HepG2 (cell line): ENCODE results near the gene LDLRAP1. TPM values are rescaled to one million over a fixed set of nuclear protein-coding genes. Genes with fewer than 3 reads are reported as not detected.
"Not testable (repeated sequence)": the region's sequence is repeated elsewhere in the genome, so short reads cannot be mapped to it uniquely, and the experiment has no call there.

Experiments used
- ATAC-seq: fragments of 200-7000 bp; cut with Tn5 transposase; 3 replicates; pipeline ENCODE4 v1.9.1; 2020; ENCODE audit warnings: mild to moderate bottlenecking, moderate library complexity
- BruUV-seq: library from RNA; stranded (reverse); fragments of 400-500 nt; replicated peaks from 2 replicates; lab custom pipeline; 2021; lab: Mats Ljungman, UMichigan
- CTCF ChIA-PET: fragments of 300-600 bp; formaldehyde crosslinking; extraction: SDS; loops from one replicate; lab custom pipeline; 2021; ENCODE audit warnings: low total read pairs, inconsistent platforms, low intra/inter-chr PET ratio; lab: Yijun Ruan, JAX
- POLR2A ChIA-PET: fragments of 350-600 bp; sonication (Branson Sonifier 250); formaldehyde crosslinking; loops from one replicate; lab custom pipeline; 2020; ENCODE audit warnings: antibody characterized with exemption, inconsistent platforms; lab: Yijun Ruan, JAX
- DNase-seq: peaks from one replicate; pipeline ENCODE4 v3.0.0-alpha.2; 2015; ENCODE audit warnings: low spot score
- FAIRE-seq: peaks from 3 replicates; lab custom pipeline; 2011; peaks lifted over from hg19 to GRCh38; lab: Jason Lieb, UNC
- H2AFZ ChIP-seq: one replicate; pipeline ENCODE4 v1.6.1; 2011; ENCODE audit warnings: low read length, inconsistent platforms
- H3K27ac ChIP-seq: fragments of 300-600 bp; 3 replicates; pipeline ENCODE4 v1.8.0; 2011; ENCODE audit warnings: mixed run types, mild to moderate bottlenecking, mixed read lengths, low read length, inconsistent platforms; ENCODE audit not compliant: insufficient read depth; ENCODE audit errors: extremely low read length
- H3K27me3 ChIP-seq, 2 experiments: fragments of 200-600 bp in 1 of 2; 2 replicates in 1 of 2; 3 replicates in 1 of 2; pipeline versions ENCODE4 v1.6.0 to v1.8.0; 2011; ENCODE audit warnings: low read length in 2 of 2, mild to moderate bottlenecking in 2 of 2, moderate library complexity in 2 of 2, inconsistent platforms in 1 of 2; ENCODE audit not compliant: insufficient read depth in 2 of 2, control insufficient read depth in 1 of 2
- H3K36me3 ChIP-seq, 2 experiments: fragments of 200-600 bp in 1 of 2; replicated peaks in 1 of 2; 2 replicates in 1 of 2; 3 replicates in 1 of 2; pipeline versions ENCODE4 v1.5.1 to v1.8.0; 2011; ENCODE audit warnings: low read length in 2 of 2, inconsistent platforms in 1 of 2; ENCODE audit not compliant: insufficient read depth in 2 of 2, control insufficient read depth in 1 of 2
- H3K4me1 ChIP-seq: 2 replicates; pipeline ENCODE4 v1.5.1; 2012; ENCODE audit warnings: low read length, inconsistent platforms; ENCODE audit not compliant: insufficient read depth
- H3K4me2 ChIP-seq: 2 replicates; pipeline ENCODE4 v1.6.0; 2011; ENCODE audit warnings: low read depth, low read length, inconsistent platforms
- H3K4me3 ChIP-seq, 3 experiments: fragments of 200-600 bp in 1 of 3; sonication (generic), shearing (Covaris generic) in 1 of 3; replicated peaks in 1 of 3; 2 replicates each; pipeline ENCODE4 v1.5.1; 2011 to 2016; ENCODE audit warnings: low read length in 3 of 3, inconsistent platforms in 2 of 3, low read depth in 2 of 3, mild to moderate bottlenecking in 2 of 3, control low read depth in 1 of 3, mixed read lengths in 1 of 3; ENCODE audit not compliant: insufficient read depth in 1 of 3
- H3K79me2 ChIP-seq: one replicate; pipeline ENCODE4 v1.6.1; 2011; ENCODE audit warnings: low read length, inconsistent platforms; ENCODE audit not compliant: insufficient read depth
- H3K9ac ChIP-seq: 2 replicates; pipeline ENCODE4 v1.6.0; 2011; ENCODE audit warnings: mild to moderate bottlenecking, low read depth, low read length, inconsistent platforms; ENCODE audit not compliant: insufficient read depth
- H3K9me3 ChIP-seq: 2 replicates; pipeline ENCODE4 v1.5.1; 2012; ENCODE audit warnings: mild to moderate bottlenecking, low read length
- H4K20me1 ChIP-seq: 2 replicates; pipeline ENCODE4 v1.6.0; 2011; ENCODE audit warnings: inconsistent platforms, mild to moderate bottlenecking, low read length, moderate library complexity; ENCODE audit not compliant: insufficient read depth
- CEBPB ChIP-seq: IDR thresholded peaks from 2 replicates; pipeline ENCODE4 v1.6.1; 2011; ENCODE audit warnings: low read depth, low read length, improper control_type of control experiment, borderline replicate concordance
- CEBPG ChIP-seq: IDR thresholded peaks from 2 replicates; pipeline ENCODE4 v1.6.1; 2016
- THAP11 ChIP-seq: IDR thresholded peaks from 2 replicates; pipeline ENCODE4 v1.6.1; 2016; ENCODE audit warnings: missing biosample characterization, missing genetic modification reagents
- ZNF331 ChIP-seq: sonication (generic); formaldehyde crosslinking; IDR thresholded peaks from 2 replicates; pipeline ENCODE4 v1.4.0; 2020; ENCODE audit warnings: missing genetic modification reagents
- ZNF770 ChIP-seq: sonication (generic); formaldehyde crosslinking; IDR thresholded peaks from 2 replicates; pipeline ENCODE4 v1.5.0; 2020; ENCODE audit warnings: mild to moderate bottlenecking, missing genetic modification reagents
- WGBS: methylation state at CpG from one replicate; pipeline ENCODE4 v1.1.6; 2017; ENCODE audit warnings: low lambda C conversion rate; 5-methylcytosine and 5-hydroxymethylcytosine counted together
- in situ Hi-C: cut with HindIII; loops from 2 replicates; pipeline ENCODE4 v1.10.0; 2017; ENCODE audit warnings: low pct_unique_long_range_greater_than_20kb; ENCODE audit not compliant: extremely low pct_ligation_motif_present
- intact Hi-C: fragments of 100-400 bp; cut with micrococcal nuclease; formaldehyde crosslinking; loops from one replicate; pipeline ENCODE4 v1.10.0; 2022; ENCODE audit not compliant: unreplicated experiment
- polyA plus RNA-seq, 8 experiments: library from polyadenylated mRNA; depleted of rRNA in 3 of 8; stranded (reverse) in 7 of 8; unstranded in 1 of 8; fragments of >200 nt; fragmentation: Illumina TruSeq in 4 of 8; extraction: Trizol in 4 of 8; gene quantifications; 2 replicates each; pipeline versions ENCODE4 v1.2.1 to v1.2.3, GENCODE V29; 2011 to 2016; ENCODE audit warnings: low read depth in 4 of 8, missing spikeins in 1 of 8, mixed read lengths in 1 of 8; ENCODE audit not compliant: insufficient read depth in 1 of 8
- total RNA-seq, 5 experiments: library from RNA; depleted of rRNA; stranded (reverse); fragments of >200 nt; fragmentation: Illumina TruSeq; extraction: Trizol; gene quantifications; 2 replicates each; pipeline ENCODE4 v1.2.3, GENCODE V29; 2016; ENCODE audit warnings: low read depth in 1 of 5

The LDLRAP1 gene
- total and polyA plus RNA-seq, 2 of the 13 experiments (the other 11 are each of a cell fraction or from before 2014, with no cell fraction given) = 7.2 to 12.1 TPM

- H3K27me3 ChIP-seq, H3K27ac ChIP-seq, CTCF ChIA-PET, ATAC-seq, intact Hi-C loops, BruUV-seq, H3K9me3 ChIP-seq, H3K9ac ChIP-seq, H3K4me2 ChIP-seq, in situ Hi-C loops, H4K20me1 ChIP-seq, H3K36me3 ChIP-seq, FAIRE-seq, H3K4me3 ChIP-seq, H3K79me2 ChIP-seq, H2AFZ ChIP-seq, DNase-seq: not testable (repeated sequence)
- peaks cover 15% of the 10 kb centered on the region for H3K4me1 ChIP-seq
- TF ChIP-seq ZNF770 (CRISPR knock-in tag) (peak; percentile 42), CEBPB (peak; percentile 58), CEBPG (CRISPR knock-in tag) (peak; percentile 90)
- POLR2A ChIA-PET = interaction anchor here (0.7 kb wide), 1 partner anchor 53 kb away, joined by 3 read pairs; the partner anchor contains the start of gene LDLRAP1
- 52% methylated on average over 5 of the region's 5 CpGs for WGBS
These were observed 53.2 kb downstream of the LDLRAP1 start for GRCh38 chr1:25596641-25597040.

- ATAC-seq = no peak
These were observed 55.5 kb downstream of the LDLRAP1 start for GRCh38 chr1:25598879-25599278.

More at GRCh38 chr1:25598879-25599278, 55.5 kb downstream of the LDLRAP1 start:
- FAIRE-seq (no peak), DNase-seq (no peak)
- H3K4me2 ChIP-seq = no peak overlapping the region
- H3K27me3 ChIP-seq = peaks cover 0 to 6% of the 10 kb centered on the region in 2 experiments; a peak in 3 of 5 replicates
- no peaks in the 10 kb centered on the region for H3K79me2 ChIP-seq
- H3K9ac ChIP-seq = no peak overlapping the region
- TF ChIP-seq THAP11 (CRISPR knock-in tag) (no peak), ZNF331 (CRISPR knock-in tag) (peak; percentile 99)
- BruUV-seq = no TSS peak
- 45% methylated on average over 1 of the region's 1 CpG for WGBS
- H3K27ac ChIP-seq = no peak overlapping the region
- H3K9me3 ChIP-seq = peaks cover 7% of the 10 kb centered on the region; the same call in 1 of the 2 replicates
- ChIA-PET CTCF (no interaction called here), POLR2A (no interaction called here)
- in situ Hi-C loops (no loop called here), intact Hi-C loops (no loop called here)
- no peak overlapping the region for H2AFZ ChIP-seq
- H3K36me3 ChIP-seq = no peaks in the 10 kb centered on the region
- H4K20me1 ChIP-seq = no peaks in the 10 kb centered on the region
- H3K4me1 ChIP-seq = peaks cover 18% of the 10 kb centered on the region
- no peak overlapping the region for H3K4me3 ChIP-seq
